Mesodermal cell (in vitro differentiated cells): ENCODE results near the gene PRCC.

Experiments
- H3K27ac ChIP-seq: 2 replicates; pipeline ENCODE4 v1.7.0; 2013; ENCODE audit warnings: mild to moderate bottlenecking, low read depth, low read length, moderate library complexity; ENCODE audit not compliant: severe bottlenecking
- H3K36me3 ChIP-seq: 2 replicates; pipeline ENCODE4 v1.7.1; 2013; ENCODE audit warnings: mild to moderate bottlenecking, low read length, moderate library complexity; ENCODE audit not compliant: control insufficient read depth, insufficient read depth
- H3K4me1 ChIP-seq: one replicate; pipeline ENCODE4 v1.7.1; 2013; ENCODE audit warnings: mild to moderate bottlenecking, low read length; ENCODE audit not compliant: insufficient read depth, control insufficient read depth, poor library complexity, severe bottlenecking
- H3K4me3 ChIP-seq: 2 replicates; pipeline ENCODE4 v1.7.0; 2013; ENCODE audit warnings: low read length, control low read depth, mild to moderate bottlenecking; ENCODE audit not compliant: insufficient read depth, poor library complexity, severe bottlenecking; ENCODE audit errors: extremely low read depth
- H3K9me3 ChIP-seq: 2 replicates; pipeline ENCODE4 v1.7.1; 2013; ENCODE audit warnings: mild to moderate bottlenecking, low read length, moderate library complexity; ENCODE audit not compliant: control insufficient read depth
- WGBS, 2 experiments: methylation state at CpG; one replicate each; pipeline ENCODE4 v1.1.5; 2013; ENCODE audit warnings: missing lambda C conversion rate in 2 of 2; ENCODE audit not compliant: insufficient coverage in 2 of 2; 5-methylcytosine and 5-hydroxymethylcytosine counted together

PRCC gene

DNA sequence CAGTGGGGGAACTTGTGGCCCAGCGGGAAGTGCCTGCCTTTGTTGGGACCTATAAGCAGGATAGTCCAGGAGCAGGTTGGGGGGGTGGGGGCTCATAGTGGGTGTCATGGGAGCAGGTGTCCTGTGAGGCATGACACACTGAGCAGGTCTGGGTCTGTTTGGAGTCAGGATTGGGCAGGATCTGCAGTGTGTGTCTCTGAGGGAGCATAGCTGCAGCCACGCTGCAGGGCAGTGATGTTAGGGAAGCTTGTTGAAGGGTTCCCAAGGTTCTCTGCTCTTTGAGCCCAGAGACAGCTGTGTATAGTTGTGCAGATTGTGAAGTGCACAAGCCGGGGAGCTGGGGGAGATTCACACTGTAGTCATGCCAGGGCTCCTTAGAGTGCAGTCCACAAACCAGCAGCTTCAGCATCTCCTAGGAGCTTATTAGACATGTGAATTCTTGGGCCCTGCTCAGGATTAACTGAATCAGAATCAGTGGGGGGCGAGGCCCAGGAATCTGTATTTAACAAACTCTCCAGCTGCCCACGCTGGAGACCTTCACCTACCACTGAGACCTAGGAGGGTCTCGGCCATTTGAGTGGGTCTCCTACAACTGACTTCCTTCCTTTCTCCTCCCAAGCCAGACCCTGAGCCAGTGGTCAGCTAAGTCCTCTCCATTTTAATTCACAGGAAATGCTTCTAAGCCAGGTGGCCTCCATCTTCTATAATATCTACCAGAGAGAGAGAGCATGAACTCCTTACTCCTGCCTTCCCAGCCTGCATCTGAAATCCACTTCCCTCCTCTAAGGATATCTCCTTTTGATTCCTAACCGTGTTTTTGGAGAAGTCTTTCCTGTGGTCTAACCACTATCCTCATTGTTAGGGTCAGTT, 80.5 kb downstream of the PRCC start:
- no peaks in the 10 kb centered on the region for H3K9me3 ChIP-seq
- no peak overlapping the region for H3K27ac ChIP-seq
- 71 to 89% methylated on average over 5 of the region's 7 CpGs for WGBS, 2 experiments
- no peaks in the 10 kb centered on the region for H3K4me1 ChIP-seq
- no peak overlapping the region for H3K4me3 ChIP-seq
- H3K36me3 ChIP-seq: no peaks in the 10 kb centered on the region

DNA sequence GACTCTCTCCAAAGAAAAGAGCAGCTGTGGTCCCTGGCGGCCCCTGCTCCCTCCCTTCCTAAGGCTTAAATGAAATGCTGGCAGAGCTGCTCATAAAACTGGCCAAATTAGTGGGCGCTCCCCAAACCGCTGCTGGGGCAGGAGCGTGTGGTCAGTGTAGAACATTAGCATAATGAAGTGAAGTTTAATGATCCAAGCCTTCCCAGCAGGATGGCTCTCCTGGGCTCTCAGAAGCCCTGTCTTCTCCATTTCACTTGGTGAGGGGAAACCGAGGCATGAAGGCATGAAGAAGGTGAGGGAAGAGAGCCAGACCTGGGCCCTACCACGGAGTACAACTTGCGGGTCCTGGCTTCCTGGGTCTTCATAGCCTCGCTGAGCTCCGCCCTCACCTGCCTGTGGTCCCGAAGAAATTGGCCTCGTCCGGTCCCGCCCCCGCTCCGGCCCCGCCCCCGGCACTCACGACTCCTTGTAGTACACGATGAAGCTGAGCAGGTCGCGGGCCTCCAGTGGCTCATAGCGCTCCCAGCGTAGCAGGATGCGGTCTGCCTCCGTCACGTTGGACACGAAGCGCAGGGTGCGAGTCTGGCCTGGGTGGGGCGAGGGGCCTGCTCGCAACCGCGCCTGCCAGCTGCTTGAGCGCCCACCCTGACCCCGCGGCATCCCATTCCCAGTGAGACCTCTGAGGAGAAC, 81.3 kb downstream of the PRCC start:
- Histone ChIP-seq H3K27ac (no peak overlapping the region), H3K4me1 (no peaks in the 10 kb centered on the region), H3K36me3 (no peaks in the 10 kb centered on the region), H3K9me3 (no peaks in the 10 kb centered on the region), H3K4me3 (no peak overlapping the region)
- WGBS, 2 experiments: 17 to 18% methylated on average over 31 to 32 of the region's 36 CpGs

DNA sequence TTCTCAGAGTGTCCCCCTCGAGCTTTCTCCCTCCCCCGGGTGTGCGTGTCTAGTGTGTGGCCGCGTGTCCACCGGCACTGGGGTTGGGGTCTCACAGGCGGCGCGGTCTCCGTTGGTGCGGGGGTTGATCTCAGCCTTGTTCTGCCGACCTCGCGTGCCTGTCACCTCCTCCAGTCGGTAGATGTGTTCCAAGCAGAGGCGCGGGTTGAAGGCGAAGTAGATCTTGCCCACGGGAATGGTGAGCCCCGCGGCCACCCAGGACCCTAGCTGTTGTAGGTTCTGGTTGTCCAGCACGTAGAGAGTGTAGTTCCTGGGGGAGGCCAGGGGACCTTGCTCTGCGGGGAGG, 81.8 kb downstream of the PRCC start:
- Histone ChIP-seq H3K4me1 (no peaks in the 10 kb centered on the region), H3K27ac (no peak overlapping the region), H3K4me3 (no peak overlapping the region), H3K9me3 (no peaks in the 10 kb centered on the region), H3K36me3 (no peaks in the 10 kb centered on the region)
- 50 to 55% methylated on average over 22 to 23 of the region's 23 CpGs for WGBS, 2 experiments
